IMR-90 (cell line): Measurements from ENCODE around the gene SH3BP2. TPM values are rescaled to one million over a fixed set of nuclear protein-coding genes. Genes with fewer than 3 reads are reported as not detected.
"Not testable (repeated sequence)": the region's sequence is repeated elsewhere in the genome, so short reads cannot be mapped to it uniquely, and the experiment has no call there.

ENCODE experiments used
- ATAC-seq: fragments of 200-7000 bp; cut with Tn5 transposase; 2 replicates; pipeline ENCODE4 v1.9.1; 2020; ENCODE audit warnings: low read depth, mild to moderate bottlenecking, moderate library complexity
- BruUV-seq: library from RNA; stranded (reverse); fragments of 400-500 nt; replicated peaks from 2 replicates; lab custom pipeline; 2021; lab: Mats Ljungman, UMichigan
- CTCF ChIA-PET: fragments of 300-600 bp; formaldehyde crosslinking; extraction: SDS; loops from one replicate; lab custom pipeline; 2021; ENCODE audit warnings: antibody characterized with exemption; lab: Yijun Ruan, JAX
- POLR2A ChIA-PET: fragments of 300-600 bp; sonication (Branson Sonifier 250); formaldehyde crosslinking; loops from one replicate; lab custom pipeline; 2022; ENCODE audit warnings: antibody characterized with exemption; ENCODE audit not compliant: unreplicated experiment; lab: Charles Lee
- DNase-seq: peaks from one replicate; pipeline ENCODE4 v3.0.0; 2013
- H2AFZ ChIP-seq: replicated peaks from 2 replicates; pipeline ENCODE3; 2013; ENCODE audit warnings: low read length, mild to moderate bottlenecking; ENCODE audit not compliant: poor library complexity
- H2AK5ac ChIP-seq: 2 replicates; pipeline ENCODE4 v1.6.1; 2013; ENCODE audit warnings: low read depth, low read length, inconsistent platforms
- H2AK9ac ChIP-seq: replicated peaks from 2 replicates; pipeline ENCODE3; 2013; ENCODE audit warnings: mild to moderate bottlenecking, low read depth, low read length, moderate library complexity; ENCODE audit not compliant: poor library complexity
- H2BK120ac ChIP-seq: 2 replicates; pipeline ENCODE4 v1.6.1; 2013; ENCODE audit warnings: low read depth, low read length, inconsistent platforms
- H2BK15ac ChIP-seq: 3 replicates; pipeline ENCODE4 v1.6.1; 2013; ENCODE audit warnings: low read depth, low read length, inconsistent platforms
- H2BK20ac ChIP-seq: 2 replicates; pipeline ENCODE4 v1.6.1; 2013; ENCODE audit warnings: low read depth, mild to moderate bottlenecking, inconsistent platforms, low read length, moderate library complexity
- H2BK5ac ChIP-seq: 2 replicates; pipeline ENCODE4 v1.6.1; 2013; ENCODE audit warnings: mild to moderate bottlenecking, low read depth, low read length, inconsistent platforms; ENCODE audit not compliant: poor library complexity, severe bottlenecking
- H3K14ac ChIP-seq: replicated peaks from 2 replicates; pipeline ENCODE4 v1.6.1; 2013; ENCODE audit warnings: low read depth, low read length, inconsistent platforms
- H3K18ac ChIP-seq: 2 replicates; pipeline ENCODE4 v1.6.1; 2013; ENCODE audit warnings: low read depth, low read length, control low read depth
- H3K23ac ChIP-seq: 2 replicates; pipeline ENCODE4 v1.6.1; 2013; ENCODE audit warnings: low read depth, low read length, inconsistent platforms
- H3K27ac ChIP-seq: 2 replicates; pipeline ENCODE4 v1.5.1; 2013; ENCODE audit warnings: mild to moderate bottlenecking, control low read depth, low read length; ENCODE audit not compliant: insufficient read depth
- H3K27me3 ChIP-seq: 2 replicates; pipeline ENCODE4 v1.6.1; 2013; ENCODE audit warnings: low read length; ENCODE audit not compliant: control insufficient read depth, insufficient read depth
- H3K36me3 ChIP-seq: 2 replicates; pipeline ENCODE4 v1.6.1; 2013; ENCODE audit warnings: low read length, mixed read lengths; ENCODE audit not compliant: control insufficient read depth, insufficient read depth
- H3K4ac ChIP-seq: 2 replicates; pipeline ENCODE4 v1.6.1; 2013; ENCODE audit warnings: low read depth, low read length, inconsistent platforms
- H3K4me1 ChIP-seq: 2 replicates; pipeline ENCODE4 v1.6.1; 2013; ENCODE audit warnings: low read length, mixed read lengths; ENCODE audit not compliant: control insufficient read depth, insufficient read depth
- H3K4me2 ChIP-seq: 2 replicates; pipeline ENCODE4 v1.6.1; 2013; ENCODE audit warnings: low read depth, mild to moderate bottlenecking, control low read depth, low read length, moderate library complexity
- H3K4me3 ChIP-seq: 2 replicates; pipeline ENCODE4 v1.5.1; 2013; ENCODE audit warnings: low read depth, mild to moderate bottlenecking, control low read depth, low read length, moderate library complexity; ENCODE audit not compliant: insufficient read depth
- H3K56ac ChIP-seq: 2 replicates; pipeline ENCODE4 v1.6.1; 2013; ENCODE audit warnings: low read length, inconsistent platforms; ENCODE audit not compliant: insufficient read depth; ENCODE audit errors: extremely low read depth
- H3K79me1 ChIP-seq, 2 experiments: 2 replicates each; pipeline ENCODE4 v1.6.1; 2013; ENCODE audit warnings: low read length in 2 of 2, inconsistent platforms in 1 of 2, low read depth in 1 of 2
- H3K9ac ChIP-seq: 2 replicates; pipeline ENCODE4 v1.6.1; 2013; ENCODE audit warnings: low read depth, low read length, control low read depth
- H3K9me1 ChIP-seq: 2 replicates; pipeline ENCODE4 v1.6.1; 2013; ENCODE audit warnings: low read length, inconsistent platforms; ENCODE audit not compliant: insufficient read depth
- H3K9me3 ChIP-seq: 2 replicates; pipeline ENCODE4 v1.6.1; 2013; ENCODE audit warnings: low read length; ENCODE audit not compliant: control insufficient read depth, insufficient read depth
- H4K20me1 ChIP-seq: 2 replicates; pipeline ENCODE4 v1.6.1; 2013; ENCODE audit warnings: low read length, inconsistent platforms; ENCODE audit not compliant: insufficient read depth
- H4K5ac ChIP-seq: 2 replicates; pipeline ENCODE4 v1.6.1; 2013; ENCODE audit warnings: mild to moderate bottlenecking, low read depth, low read length, control low read depth
- H4K8ac ChIP-seq, 2 experiments: 2 replicates each; pipeline ENCODE4 v1.6.1; 2013; ENCODE audit warnings: low read depth in 2 of 2, low read length in 2 of 2, control low read depth in 1 of 2, inconsistent platforms in 1 of 2
- H4K91ac ChIP-seq: 2 replicates; pipeline ENCODE4 v1.6.1; 2013; ENCODE audit warnings: low read depth, low read length, inconsistent platforms; ENCODE audit not compliant: insufficient read depth
- CHD1 ChIP-seq: IDR thresholded peaks from 2 replicates; pipeline ENCODE4 v1.6.1; 2012; ENCODE audit warnings: low read depth, low read length, improper control_type of control experiment
- CTCF ChIP-seq: conservative IDR thresholded peaks from 2 replicates; pipeline ENCODE4 v1.5.1; 2012; ENCODE audit warnings: mild to moderate bottlenecking, low read depth, low read length, improper control_type of control experiment
- FOS ChIP-seq: fragments of 150-350 bp; IDR thresholded peaks from 2 replicates; pipeline ENCODE4 v1.6.1; 2016; ENCODE audit warnings: low read depth, low read length
- MAZ ChIP-seq: IDR thresholded peaks from 2 replicates; pipeline ENCODE4 v1.6.1; 2012; ENCODE audit warnings: low read depth, mild to moderate bottlenecking, low read length, improper control_type of control experiment, moderate library complexity, borderline replicate concordance
- NFE2L2 ChIP-seq: fragments of 150-350 bp; IDR thresholded peaks from 2 replicates; pipeline ENCODE4 v1.6.1; 2016; ENCODE audit warnings: low read depth, mild to moderate bottlenecking, low read length
- RAD21 ChIP-seq: IDR thresholded peaks from 2 replicates; pipeline ENCODE4 v1.6.1; 2012; ENCODE audit warnings: low read length, improper control_type of control experiment
- WGBS, 2 experiments: methylation state at CpG; one replicate each; pipeline versions ENCODE4 v1.1.5 to v1.1.7; 2013; ENCODE audit warnings: missing lambda C conversion rate in 2 of 2; ENCODE audit not compliant: insufficient read length in 1 of 2; ENCODE audit errors: extremely low coverage in 2 of 2; 5-methylcytosine and 5-hydroxymethylcytosine counted together
- dilution Hi-C: fragments of 300-500 bp; cut with HindIII; formaldehyde crosslinking; loops from one replicate; pipeline ENCODE4 v1.14.3; 2018; ENCODE audit warnings: low sequenced_read_pairs; ENCODE audit not compliant: unreplicated experiment
- in situ Hi-C: fragments of 300-500 bp; cut with MboI; formaldehyde crosslinking; loops from 3 replicates; pipeline ENCODE4 v1.14.3; 2019; ENCODE audit warnings: low sequenced_read_pairs, inconsistent platforms, mixed read lengths
- intact Hi-C: fragments of 100-400 bp; cut with micrococcal nuclease; formaldehyde crosslinking; loops from 2 replicates; pipeline ENCODE4 v1.10.0; 2022
- polyA plus RNA-seq, 3 experiments: library from polyadenylated mRNA; depleted of rRNA; stranded (reverse); fragments of >200 nt; gene quantifications; 2 replicates each; pipeline ENCODE4 v1.2.3, GENCODE V29; 2012; ENCODE audit warnings: low replicate concordance in 1 of 3
- total RNA-seq: library from RNA; depleted of rRNA; stranded (reverse); fragments of >200 nt; gene quantifications from 2 replicates; pipeline ENCODE4 v1.2.3, GENCODE V29; 2012

SH3BP2 gene
- total and polyA plus RNA-seq, 2 of the 4 experiments (the other 2 are of a cell fraction): 9.0 to 37.2 TPM

- H2BK20ac ChIP-seq: peak overlapping the region; percentile 54; the same call in 1 of the 2 replicates
- no peak overlapping the region; the same call in 2 of the 3 replicates for H2BK15ac ChIP-seq
- H3K36me3 ChIP-seq: no peaks in the 10 kb centered on the region
- peak overlapping the region; percentile 59 for H2AFZ ChIP-seq
- H3K4me3 ChIP-seq: no peak overlapping the region
- peak overlapping the region; percentile 27; the same call in 1 of the 2 replicates for H4K91ac ChIP-seq
- H3K9me1 ChIP-seq: no peaks in the 10 kb centered on the region
- 60% methylated on average over 1 of the region's 3 CpGs; no CpG with 5 or more reads in 1 of the 2 experiments for WGBS, 2 experiments
- H3K23ac ChIP-seq: peak overlapping the region; percentile 37; the same call in 1 of the 2 replicates
- BruUV-seq: no TSS peak
- peak overlapping the region; percentile 30; the same call in 1 of the 2 replicates for H3K27ac ChIP-seq
- peak overlapping the region; percentile 41 for H2BK5ac ChIP-seq
- dilution Hi-C loops (no loop called here), in situ Hi-C loops (loop anchor here (25.0 kb wide), 1 partner anchor 266 kb away; no protein-coding TSS in a partner anchor), intact Hi-C loops (no loop called here)
- H4K8ac ChIP-seq: peak overlapping the region in 1 of 2 experiments; percentile 85; a peak in 2 of 4 replicates
- H3K27me3 ChIP-seq: no peaks in the 10 kb centered on the region
- ATAC-seq (peak; percentile 57), DNase-seq (no peak)
- peak overlapping the region; percentile 39; the same call in 1 of the 2 replicates for H2AK5ac ChIP-seq
- H3K4me1 ChIP-seq: peaks cover 7% of the 10 kb centered on the region; the same call in 1 of the 2 replicates
- H4K20me1 ChIP-seq: no peaks in the 10 kb centered on the region
- ChIA-PET CTCF (no interaction called here), POLR2A (no interaction called here)
- peak overlapping the region; percentile 84 for H3K4ac ChIP-seq
- H2AK9ac ChIP-seq: peak overlapping the region; percentile 23
- H4K5ac ChIP-seq: peak overlapping the region; percentile 67
- H3K9me3 ChIP-seq: no peaks in the 10 kb centered on the region
- H3K14ac ChIP-seq: peak overlapping the region; percentile 90
- TF ChIP-seq MAZ (no peak), CHD1 (no peak), NFE2L2 (no peak), RAD21 (no peak), FOS (no peak), CTCF (no peak)
- H2BK120ac ChIP-seq: peak overlapping the region; percentile 66; the same call in 1 of the 2 replicates
- no peak overlapping the region for H3K9ac ChIP-seq
- 0 out of 2 replicates have a peak overlapping the region, but pooled peaks have one; percentile 17 for H3K18ac ChIP-seq
- no peak overlapping the region for H3K4me2 ChIP-seq
- H3K79me1 ChIP-seq: no peaks in the 10 kb centered on the region
- no peak overlapping the region for H3K56ac ChIP-seq
These were observed 21.6 kb upstream of the SH3BP2 start for GRCh38 chr4:2771264-2771663.

GRCh38 chr4:2780643-2781042, 12.2 kb upstream of the SH3BP2 start:
- H3K9ac ChIP-seq, dilution Hi-C loops, H3K27me3 ChIP-seq, in situ Hi-C loops, H4K5ac ChIP-seq, CTCF ChIA-PET, H2BK120ac ChIP-seq, H3K27ac ChIP-seq, H2AK5ac ChIP-seq, DNase-seq, H2BK20ac ChIP-seq, ATAC-seq, BruUV-seq, H3K23ac ChIP-seq, H2BK15ac ChIP-seq, intact Hi-C loops, H3K4me2 ChIP-seq, H4K91ac ChIP-seq, H2BK5ac ChIP-seq, H2AFZ ChIP-seq, H3K4me3 ChIP-seq, H3K79me1 ChIP-seq, H3K18ac ChIP-seq, H3K14ac ChIP-seq, H3K9me1 ChIP-seq, H3K4me1 ChIP-seq, H3K36me3 ChIP-seq, H4K8ac ChIP-seq, POLR2A ChIA-PET, H2AK9ac ChIP-seq, H3K56ac ChIP-seq, H4K20me1 ChIP-seq, H3K4ac ChIP-seq: not testable (repeated sequence)
- peaks cover 11% of the 10 kb centered on the region for H3K9me3 ChIP-seq
- WGBS, 2 experiments: no CpG with 5 or more reads among the region's 5 CpGs
